Testis (tissue), 3 donors: ENCODE results near the gene PRDM2. TPM values are rescaled to one million over a fixed set of nuclear protein-coding genes. Genes with fewer than 3 reads are reported as not detected.
A peak's percentile ranks its signal among the peaks of the same experiment; 100 is the strongest.

ENCODE experiments used
- DNase-seq: peaks from one replicate; pipeline ENCODE4 v3.0.0-alpha.2; 2019
- H3K27ac ChIP-seq, 2 donors: fragments of 200-600 bp; sonication (generic); one replicate each; pipeline ENCODE4 v1.5.1; 2019
- H3K27me3 ChIP-seq: fragments of 200-600 bp; sonication (generic); one replicate; pipeline ENCODE4 v1.5.1; 2019
- H3K36me3 ChIP-seq: fragments of 200-600 bp; sonication (generic); one replicate; pipeline ENCODE4 v1.5.1; 2017; ENCODE audit warnings: low read depth; ENCODE audit errors: missing control alignments
- H3K4me1 ChIP-seq: fragments of 200-600 bp; sonication (generic); one replicate; pipeline ENCODE4 v1.5.1; 2019
- H3K4me3 ChIP-seq, 2 donors: fragments of 200-600 bp; sonication (generic); one replicate each; pipeline ENCODE4 v1.5.1; 2017 to 2019
- H3K9me3 ChIP-seq: fragments of 200-600 bp; sonication (generic); one replicate; pipeline ENCODE4 v1.5.1; 2017
- POLR2A ChIP-seq: fragments of 450-650 bp; IDR thresholded peaks from one replicate; pipeline ENCODE4 v1.6.1; 2017; ENCODE audit warnings: antibody characterized with exemption, mild to moderate bottlenecking, moderate library complexity
- WGBS, 2 donors: methylation state at CpG; one replicate each; pipeline ENCODE4 v1.1.5; 2018; 5-methylcytosine and 5-hydroxymethylcytosine counted together
- intact Hi-C: fragments of 100-400 bp; cut with DNase I; formaldehyde crosslinking; loops from one replicate; pipeline ENCODE4 v1.15.1; 2023; ENCODE audit warnings: low total_unique reads
- polyA plus RNA-seq: library from polyadenylated mRNA; stranded (reverse); fragments of 350-450 nt; fragmentation: Illumina TruSeq; extraction: RNeasy Lipid Tissue Mini Kit (QIAGEN cat#74804); gene quantifications from one replicate; pipeline ENCODE4 v1.2.3, GENCODE V29; 2014; ENCODE audit warnings: low read depth, low replicate concordance; ENCODE audit not compliant: insufficient read depth
- total RNA-seq, 2 donors: library from RNA; depleted of rRNA; stranded (reverse); fragments of >200 nt; gene quantifications; one replicate each; pipeline ENCODE4 v1.2.3, GENCODE V29; 2016
- TF ChIP-seq, protein P1 (sequence below), 3 experiments: fragments of 450-650 bp in 2 of 3; fragments of 200-600 bp in 1 of 3; sonication (generic) in 1 of 3; IDR thresholded peaks; one replicate each; pipeline ENCODE4 v1.5.1; 2016 to 2019; ENCODE audit warnings: antibody characterized with exemption in 3 of 3, mild to moderate bottlenecking in 2 of 3, moderate library complexity in 1 of 3

Gene PRDM2
- total and polyA plus RNA-seq, 3 donors from 2014 or later = 43.5 to 75.1 (median 55.5) TPM

GRCh38 chr1:13763991-13764390 is 64.0 kb downstream of the PRDM2 start:
- intact Hi-C loops = no loop called here
- WGBS, 2 donors = 70 to 71% methylated on average over 6 of the region's 6 CpGs
- DNase-seq = no peak
- Histone ChIP-seq H3K4me3 (no peak overlapping the region), H3K36me3 (no peaks in the 10 kb centered on the region), H3K4me1 (peaks cover 25% of the 10 kb centered on the region), H3K9me3 (no peaks in the 10 kb centered on the region), H3K27ac (no peak overlapping the region), H3K27me3 (no peaks in the 10 kb centered on the region)
- TF ChIP-seq POLR2A = no peak
- TF ChIP-seq, protein P1, sequence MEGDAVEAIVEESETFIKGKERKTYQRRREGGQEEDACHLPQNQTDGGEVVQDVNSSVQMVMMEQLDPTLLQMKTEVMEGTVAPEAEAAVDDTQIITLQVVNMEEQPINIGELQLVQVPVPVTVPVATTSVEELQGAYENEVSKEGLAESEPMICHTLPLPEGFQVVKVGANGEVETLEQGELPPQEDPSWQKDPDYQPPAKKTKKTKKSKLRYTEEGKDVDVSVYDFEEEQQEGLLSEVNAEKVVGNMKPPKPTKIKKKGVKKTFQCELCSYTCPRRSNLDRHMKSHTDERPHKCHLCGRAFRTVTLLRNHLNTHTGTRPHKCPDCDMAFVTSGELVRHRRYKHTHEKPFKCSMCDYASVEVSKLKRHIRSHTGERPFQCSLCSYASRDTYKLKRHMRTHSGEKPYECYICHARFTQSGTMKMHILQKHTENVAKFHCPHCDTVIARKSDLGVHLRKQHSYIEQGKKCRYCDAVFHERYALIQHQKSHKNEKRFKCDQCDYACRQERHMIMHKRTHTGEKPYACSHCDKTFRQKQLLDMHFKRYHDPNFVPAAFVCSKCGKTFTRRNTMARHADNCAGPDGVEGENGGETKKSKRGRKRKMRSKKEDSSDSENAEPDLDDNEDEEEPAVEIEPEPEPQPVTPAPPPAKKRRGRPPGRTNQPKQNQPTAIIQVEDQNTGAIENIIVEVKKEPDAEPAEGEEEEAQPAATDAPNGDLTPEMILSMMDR (IDR thresholded peaks at IDR 0.05) = no peak

- Histone ChIP-seq H3K36me3 (no peaks in the 10 kb centered on the region), H3K27ac (peak overlapping the region in 1 of 2 donors; percentile 4), H3K9me3 (no peaks in the 10 kb centered on the region), H3K4me1 (peaks cover 22% of the 10 kb centered on the region), H3K4me3 (no peak overlapping the region), H3K27me3 (no peaks in the 10 kb centered on the region)
- 47 to 53% methylated on average over 6 of the region's 6 CpGs for WGBS, 2 donors
- intact Hi-C loops = no loop called here
- DNase-seq = peak; percentile 28
- TF ChIP-seq POLR2A = no peak
- TF ChIP-seq, protein P1 (IDR thresholded peaks at IDR 0.05) = no peak
Observed at GRCh38 chr1:13764588-13765332, 64.8 kb downstream of the PRDM2 start.

DNA sequence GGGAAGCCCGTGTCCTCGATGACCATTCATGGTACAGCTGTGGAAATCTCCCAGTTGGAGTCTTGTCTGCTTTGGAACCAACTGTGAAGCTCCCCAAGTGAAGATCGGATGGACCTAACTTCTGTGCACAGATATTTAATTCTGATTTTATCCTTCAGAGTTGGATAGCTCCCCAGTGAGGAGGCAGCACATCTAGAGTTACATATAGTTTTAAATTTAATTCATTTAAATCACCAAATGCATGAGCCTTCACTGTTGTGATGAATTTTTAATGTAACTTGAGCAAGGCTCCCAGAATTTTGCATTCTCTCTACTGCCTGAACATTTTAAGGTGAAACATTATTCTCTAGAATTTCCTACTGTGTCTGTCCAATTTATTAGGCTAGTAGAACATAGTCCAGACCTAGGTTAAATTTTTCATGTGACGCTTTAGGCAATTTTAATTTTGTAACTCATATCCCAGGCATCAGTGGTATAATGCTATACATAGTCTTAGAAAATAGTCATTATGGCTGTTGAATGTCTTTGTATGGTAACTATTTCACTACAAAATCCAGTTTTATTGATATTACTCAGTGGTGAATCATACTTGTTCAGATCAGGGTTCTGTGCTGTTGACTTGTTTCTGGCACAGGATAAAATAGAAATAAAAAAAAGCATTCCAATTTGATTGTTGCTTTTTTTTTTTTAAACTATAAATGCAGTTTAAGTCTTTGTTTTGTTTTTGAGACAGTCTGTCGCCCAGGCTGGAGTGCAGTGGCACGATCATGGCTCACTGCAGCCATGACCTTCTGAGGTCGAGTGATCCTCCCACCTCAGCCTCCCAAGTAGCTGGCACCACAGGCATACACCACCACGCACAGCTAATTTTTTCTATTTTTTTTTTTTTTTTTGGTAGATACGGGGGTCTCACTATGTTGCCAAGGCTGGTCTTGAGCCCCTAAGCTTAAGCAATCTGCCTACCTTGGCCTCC is 66.9 kb downstream of the PRDM2 start:
- Histone ChIP-seq H3K36me3 (no peaks in the 10 kb centered on the region), H3K27ac (no peak overlapping the region), H3K9me3 (no peaks in the 10 kb centered on the region), H3K4me3 (no peak overlapping the region), H3K27me3 (no peaks in the 10 kb centered on the region), H3K4me1 (peaks cover 22% of the 10 kb centered on the region)
- TF ChIP-seq POLR2A = no peak
- TF ChIP-seq, protein P1 (IDR thresholded peaks at IDR 0.05) = no peak
- no peak for DNase-seq
- intact Hi-C loops = no loop called here
- WGBS, 2 donors = 83 to 88% methylated on average over 9 of the region's 9 CpGs

DNA sequence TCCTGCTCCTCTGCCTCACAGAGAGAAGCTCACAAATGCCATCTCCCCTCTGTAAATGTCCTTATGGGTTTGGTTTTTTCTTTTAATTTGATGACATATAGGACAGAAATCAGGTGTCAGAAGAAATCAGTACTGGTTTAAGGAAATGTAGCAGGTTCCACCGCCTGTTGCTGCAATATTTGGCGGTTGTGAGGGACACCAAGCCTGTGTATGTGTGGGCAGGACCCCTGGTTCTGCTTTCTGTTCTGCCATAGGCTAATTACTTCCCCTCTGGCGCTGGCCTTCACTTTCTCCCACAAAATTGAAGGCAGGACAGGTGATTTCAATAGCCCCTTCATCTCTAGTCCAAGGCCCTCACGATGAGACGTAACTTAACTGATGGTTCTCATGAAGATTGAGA is 69.2 kb downstream of the PRDM2 start:
- no peaks in the 10 kb centered on the region for H3K27me3 ChIP-seq
- TF ChIP-seq, protein P1 (IDR thresholded peaks at IDR 0.05) = no peak
- intact Hi-C loops = no loop called here
- peaks cover 9% of the 10 kb centered on the region for H3K4me1 ChIP-seq
- 87 to 97% methylated on average over 5 of the region's 5 CpGs for WGBS, 2 donors
- H3K36me3 ChIP-seq = no peaks in the 10 kb centered on the region
- H3K4me3 ChIP-seq = no peak overlapping the region
- DNase-seq = no peak
- H3K9me3 ChIP-seq = no peaks in the 10 kb centered on the region
- no peak overlapping the region for H3K27ac ChIP-seq
